Left lobe of liver (tissue), 2 donors: ENCODE data around the gene CNKSR1. TPM values are rescaled to one million over a fixed set of nuclear protein-coding genes. Genes with fewer than 3 reads are reported as not detected.

Experiments
- ATAC-seq: fragments of 200-7000 bp; cut with Tn5 transposase; one replicate; pipeline ENCODE4 v1.9.1; 2020; ENCODE audit warnings: mild to moderate bottlenecking, moderate library complexity
- DNase-seq: peaks from one replicate; pipeline ENCODE4 v3.0.0-alpha.2; 2020; ENCODE audit warnings: low spot score
- total RNA-seq: library from RNA; stranded (reverse); gene quantifications from one replicate; pipeline ENCODE4 v1.2.1, GENCODE V29; 2021
- donor health status: DM: no; HTN: no; CAD: no; lungs with moderate emphysema.
- donor health status: DM: no; HTN: yes; CAD: no.

Gene CNKSR1
- 0.63 TPM for total RNA-seq

- DNase-seq: no peak
- ATAC-seq: peak; percentile 77
Measured at GRCh38 chr1:26177182-26177684, at the start of gene CNKSR1. TSS of gene CNKSR1 (plus strand) at chr1:26177491. CDS start at chr1:26177548, 57 bp downstream.

DNA sequence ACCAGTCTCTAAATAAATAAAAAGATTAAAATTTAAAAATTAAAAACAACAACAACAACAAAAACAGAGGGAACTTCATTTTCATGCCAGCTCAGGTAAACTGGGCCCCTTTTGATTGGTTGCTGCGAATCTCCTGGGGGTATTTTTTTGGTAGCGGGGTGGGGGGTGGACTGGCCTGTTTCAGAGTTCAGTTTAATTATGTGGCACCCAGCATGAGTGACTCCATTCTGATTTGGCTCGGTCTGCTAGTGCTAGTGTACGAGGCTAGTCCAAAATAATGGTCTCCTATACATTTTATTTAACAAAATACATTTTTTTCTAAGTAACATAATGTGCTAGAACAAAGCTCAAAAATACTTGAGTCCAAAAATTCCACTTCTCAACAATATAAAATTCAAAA is 47.5 kb upstream of the CNKSR1 start:
- ATAC-seq (no peak), DNase-seq (no peak)

DNA sequence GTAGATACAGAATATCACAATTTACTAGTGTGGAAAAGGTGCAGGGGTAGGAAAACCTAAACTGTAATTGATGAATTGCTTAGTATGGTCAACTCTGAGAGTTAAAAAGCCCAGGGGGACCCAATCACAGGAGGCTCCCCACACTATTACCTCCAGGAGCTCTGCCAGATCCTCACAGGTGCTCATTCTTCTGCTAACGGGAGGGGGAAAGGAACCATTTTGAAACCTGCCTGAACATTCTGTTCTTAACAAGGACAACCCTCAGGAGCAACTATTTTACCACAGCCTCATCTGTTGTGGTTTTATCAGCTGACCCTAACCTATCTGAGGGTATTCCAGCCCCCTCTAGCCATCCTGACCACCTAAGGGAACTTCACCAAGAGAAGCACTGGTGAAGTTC is 46.6 kb upstream of the CNKSR1 start:
- no peak for DNase-seq

DNA sequence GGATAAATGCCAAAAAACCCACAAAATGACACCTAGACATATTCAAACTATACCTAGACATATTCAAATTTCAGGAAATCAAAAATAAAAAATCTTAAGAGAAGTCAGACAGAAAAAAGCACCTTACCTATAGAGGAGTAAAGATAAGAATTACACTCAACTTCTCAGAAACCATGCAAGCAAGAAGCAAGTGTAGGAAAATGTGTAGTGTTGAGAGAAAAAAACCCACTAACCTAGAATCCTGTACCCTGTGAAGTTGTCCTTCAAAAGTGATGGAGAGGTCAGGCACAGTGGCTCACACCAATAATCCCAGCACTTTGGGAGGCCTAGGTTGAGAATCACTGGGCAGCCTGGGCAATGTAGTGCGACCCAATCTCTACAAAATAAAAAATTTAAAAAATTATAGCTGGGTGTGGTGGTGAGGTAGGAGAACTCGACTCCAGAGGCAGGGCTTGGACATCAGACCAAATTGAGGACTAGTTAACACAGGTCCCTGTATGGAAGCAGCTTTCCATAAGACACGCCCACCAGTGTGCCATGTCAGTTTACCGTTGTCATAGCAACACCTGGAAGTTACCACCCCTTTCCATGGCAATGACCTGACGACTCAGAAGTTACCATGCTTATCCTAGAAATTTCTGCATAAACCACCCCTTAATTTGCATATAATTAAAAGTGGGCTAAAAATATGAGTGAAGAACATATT is 45.0 kb upstream of the CNKSR1 start:
- ATAC-seq: no peak

More for the DNA sequence above, 46.6 kb upstream of the CNKSR1 start:
- ATAC-seq: no peak

DNA sequence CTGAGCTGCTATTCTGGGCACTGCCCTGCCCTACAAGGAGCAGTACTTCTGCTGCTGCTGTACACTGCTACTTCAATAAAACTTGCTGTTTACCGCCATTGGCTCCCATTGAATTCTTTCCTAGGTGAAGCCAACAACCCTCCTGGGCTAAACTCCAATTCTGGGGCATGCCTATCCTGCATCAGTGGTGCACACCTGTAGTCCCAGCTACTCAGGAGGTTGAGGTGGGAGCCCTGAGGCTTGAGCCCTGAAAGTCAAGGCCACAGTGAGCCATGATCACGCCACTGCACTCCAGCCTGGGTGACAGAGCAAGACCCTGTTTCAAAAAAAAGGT is 44.5 kb upstream of the CNKSR1 start:
- ATAC-seq (no peak), DNase-seq (peak; percentile 21)

More for the DNA sequence above, 45.0 kb upstream of the CNKSR1 start:
- DNase-seq: peak; percentile 11

- no peak for DNase-seq
- no peak for ATAC-seq
Measured at GRCh38 chr1:26134466-26134865, 42.8 kb upstream of the CNKSR1 start.

GRCh38 chr1:26138974-26139558 is 38.2 kb upstream of the CNKSR1 start:
- no peak for ATAC-seq
- peak; percentile 5 for DNase-seq

GRCh38 chr1:26142159-26142558 is 35.1 kb upstream of the CNKSR1 start:
- DNase-seq: no peak
- no peak for ATAC-seq

- DNase-seq (peak; percentile 77), ATAC-seq (peak; percentile 100)
Measured at GRCh38 chr1:26145041-26145959, 32.0 kb upstream of the CNKSR1 start.

GRCh38 chr1:26145960-26146294 is 31.4 kb upstream of the CNKSR1 start:
- ATAC-seq (no peak), DNase-seq (no peak)

DNA sequence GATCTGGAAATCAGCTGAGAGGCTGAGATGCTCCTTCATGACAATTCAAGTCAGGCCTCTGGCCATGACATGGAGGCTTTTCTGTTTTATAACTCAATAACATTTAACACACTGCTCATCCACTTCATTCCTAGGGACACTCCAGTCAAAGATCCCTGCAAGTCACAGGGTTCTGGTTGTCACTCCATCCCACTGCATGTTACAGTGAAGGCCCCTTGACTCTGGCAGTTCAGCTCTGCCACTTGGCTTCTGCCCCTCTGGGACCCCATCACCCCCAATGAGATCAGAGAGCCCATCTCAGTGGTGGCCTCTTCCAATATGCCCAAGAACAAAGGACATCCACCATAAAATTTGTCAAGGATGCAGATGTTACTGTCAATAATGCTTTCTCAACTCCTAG is 28.4 kb upstream of the CNKSR1 start:
- DNase-seq (peak; percentile 7), ATAC-seq (no peak)

- ATAC-seq: no peak
- DNase-seq: no peak
Measured at GRCh38 chr1:26153966-26154532, 23.2 kb upstream of the CNKSR1 start.

DNA sequence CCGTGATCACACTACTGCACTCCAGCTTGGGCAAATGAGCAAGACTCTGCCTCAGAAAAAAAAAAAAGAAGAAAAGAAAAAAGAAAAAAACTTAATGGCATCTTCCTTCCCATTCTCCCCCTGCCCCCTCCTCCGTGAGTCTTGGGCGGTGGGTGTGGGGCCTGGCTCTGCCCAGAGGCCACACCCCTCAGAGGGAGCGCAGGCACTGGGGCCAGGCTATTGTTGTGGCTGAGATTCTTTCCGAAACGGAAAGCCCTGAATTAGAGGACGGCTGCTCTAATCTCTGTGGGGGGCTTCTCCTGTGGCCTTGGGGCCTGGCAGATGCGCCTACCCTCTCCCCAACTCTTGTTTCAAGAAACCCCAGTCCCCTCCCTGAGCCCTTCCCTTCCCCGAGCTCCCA is 22.5 kb upstream of the CNKSR1 start:
- ATAC-seq: no peak
- DNase-seq: no peak

- DNase-seq: no peak
- ATAC-seq: no peak
Measured at GRCh38 chr1:26155370-26156284, 21.7 kb upstream of the CNKSR1 start.

DNA sequence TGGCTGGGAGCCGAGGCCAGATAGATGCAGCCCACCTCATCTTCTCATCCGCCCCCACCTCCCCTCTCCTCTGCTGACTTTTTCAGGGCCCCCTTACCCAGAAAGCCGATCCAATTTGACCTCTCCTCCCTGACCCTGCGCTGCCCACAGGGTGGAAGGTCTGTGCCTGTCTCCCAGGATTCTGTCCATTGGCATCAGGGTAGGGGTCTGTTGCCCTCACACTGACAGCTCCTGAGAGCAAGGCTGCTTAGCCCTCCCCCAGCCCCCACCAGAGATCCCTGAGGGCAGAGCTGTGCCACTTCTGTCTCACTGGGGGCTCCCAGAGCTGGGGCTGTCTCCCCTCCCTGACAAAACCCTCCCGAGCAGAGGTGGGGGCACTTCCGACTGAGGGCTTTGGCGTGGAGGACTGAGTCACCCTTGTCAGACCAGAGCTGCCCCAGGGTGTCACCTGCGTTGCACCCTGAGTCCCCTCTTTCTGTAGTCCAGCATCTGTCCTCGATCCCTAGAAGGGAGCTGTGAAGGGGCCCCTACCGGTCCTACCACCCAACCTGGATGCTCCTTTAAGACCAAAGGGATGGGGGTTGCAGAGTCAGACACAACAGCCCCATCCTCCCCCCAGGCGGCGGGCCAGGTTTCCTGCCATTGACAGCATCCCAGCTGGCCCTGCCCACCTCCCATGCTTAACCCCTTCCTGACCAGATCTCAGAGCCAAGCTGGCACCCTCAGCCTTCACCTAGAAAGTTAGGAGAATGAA is 20.8 kb upstream of the CNKSR1 start:
- peak; percentile 8 for ATAC-seq

DNA sequence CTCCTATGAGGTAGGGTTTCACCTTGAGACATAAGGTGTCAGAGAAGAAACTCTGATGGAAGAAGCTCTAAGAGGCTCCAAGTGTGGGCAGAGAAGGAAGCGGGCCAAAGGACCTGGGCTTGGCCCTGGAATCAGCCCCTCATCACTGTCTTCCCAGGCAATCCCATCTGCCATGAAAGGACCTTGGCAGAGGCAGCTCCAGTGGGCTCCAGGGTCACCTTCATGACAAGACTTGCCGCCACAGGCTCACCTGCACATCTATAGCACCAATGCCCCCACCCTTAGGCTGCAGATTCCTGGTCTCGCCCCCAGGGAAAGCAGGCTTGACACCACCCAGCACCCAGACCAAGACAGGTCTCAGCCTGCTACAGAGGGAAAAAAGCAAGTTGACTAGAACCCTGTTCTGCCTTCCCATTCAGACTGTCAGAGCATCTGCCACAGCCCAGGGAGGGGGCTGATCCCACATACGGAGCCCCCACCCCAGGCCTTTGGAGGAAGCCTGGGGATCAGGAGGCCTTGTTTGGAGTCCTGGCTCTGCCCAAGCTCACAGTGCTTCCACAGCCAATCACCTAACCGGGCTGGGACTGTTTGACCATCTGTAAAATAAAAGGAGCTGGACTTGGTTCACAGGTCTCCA is 18.9 kb upstream of the CNKSR1 start:
- DNase-seq (no peak), ATAC-seq (no peak)

More for the DNA sequence above, 20.8 kb upstream of the CNKSR1 start:
- DNase-seq: no peak

DNA sequence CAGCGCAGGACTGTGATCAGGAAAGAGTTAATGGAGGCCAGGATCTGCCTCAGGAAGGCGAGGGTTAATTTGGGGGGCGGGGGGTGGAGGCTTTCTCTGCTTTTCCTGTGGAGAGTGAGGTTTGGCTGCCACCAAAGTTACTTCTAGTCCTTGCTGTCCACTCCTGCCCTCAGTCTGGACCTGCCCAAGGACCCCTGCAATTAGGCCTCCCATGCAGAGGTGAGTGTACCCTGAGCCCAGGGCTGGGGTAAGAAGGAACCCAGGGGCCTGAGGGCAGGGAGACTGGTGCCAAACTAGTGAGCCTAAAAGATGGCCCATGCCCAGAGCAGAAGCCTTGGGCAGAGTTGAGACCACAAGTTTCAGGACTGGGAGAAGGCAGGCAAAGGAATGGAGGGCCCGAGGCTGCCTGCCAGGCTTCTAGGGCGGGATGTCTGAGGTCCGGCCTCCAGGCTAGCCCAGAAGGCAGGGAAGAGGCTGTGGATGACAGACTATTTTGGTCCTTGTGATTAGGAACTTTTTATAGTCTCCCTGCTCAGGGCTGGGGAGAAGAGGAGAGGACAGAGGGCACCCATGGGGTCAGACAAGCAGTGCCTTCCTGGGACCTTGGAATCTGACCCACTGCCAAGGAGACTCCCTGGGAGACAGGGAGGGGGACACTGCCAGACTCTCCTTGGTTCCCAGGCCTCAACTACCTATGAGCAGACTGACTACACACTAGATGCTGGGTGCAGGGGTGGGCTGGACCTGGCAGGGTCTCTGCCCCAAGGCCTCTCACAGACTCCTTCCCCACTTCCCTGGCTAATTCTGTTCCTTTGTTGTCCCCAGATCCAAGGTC is 18.2 kb upstream of the CNKSR1 start, which contains the start of gene FAM110D:
TSS of gene FAM110D (plus strand) at position 172 of the 835 bp plus-strand sequence. CDS start 2,213 bp downstream, outside the sequence.
- ATAC-seq (no peak), DNase-seq (no peak)

DNA sequence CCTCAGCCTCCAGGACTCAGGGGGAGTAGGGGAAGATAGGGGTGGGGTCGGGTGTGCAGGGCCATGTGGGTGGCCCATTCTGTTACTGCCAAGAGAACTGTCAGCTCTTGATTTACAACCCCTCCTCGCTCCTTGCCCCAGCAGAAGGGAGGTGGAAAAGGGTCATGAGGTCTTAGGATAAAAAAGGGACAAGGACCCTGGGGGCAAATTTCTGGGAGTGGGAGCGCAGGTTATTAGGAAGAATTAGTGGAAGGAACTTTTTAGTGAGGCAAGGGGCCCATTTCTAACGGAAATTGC is 17.6 kb upstream of the CNKSR1 start:
- DNase-seq (no peak), ATAC-seq (no peak)
